ENCODE measurements around the gene TIMM50. TPM values are rescaled to one million over a fixed set of nuclear protein-coding genes. Genes with fewer than 3 reads are reported as not detected.

The TIMM50 gene
- total RNA-seq (10 to 100 TPM; 31.1 to 39.5 TPM), polyA plus RNA-seq (10 to 100 TPM; 20.0 to 61.8 TPM)
- long read RNA-seq, donor 1, transcript TIMM50-201 (11 exons, 1,612 nt), result major isoform, 114 of 122 reads
- long read RNA-seq, donor 1, partial matches to known transcripts, result 1 of 122 reads
- long read RNA-seq, donor 1, other reads (novel, unspliced or antisense), result 6 of 122 reads
- long read RNA-seq, donor 2, transcript TIMM50-201 (11 exons, 1,612 nt), result major isoform, 26 of 30 reads
- long read RNA-seq, donor 2, partial matches to known transcripts, result 0 of 30 reads
- long read RNA-seq, donor 2, other reads (novel, unspliced or antisense), result 0 of 30 reads

DNA sequence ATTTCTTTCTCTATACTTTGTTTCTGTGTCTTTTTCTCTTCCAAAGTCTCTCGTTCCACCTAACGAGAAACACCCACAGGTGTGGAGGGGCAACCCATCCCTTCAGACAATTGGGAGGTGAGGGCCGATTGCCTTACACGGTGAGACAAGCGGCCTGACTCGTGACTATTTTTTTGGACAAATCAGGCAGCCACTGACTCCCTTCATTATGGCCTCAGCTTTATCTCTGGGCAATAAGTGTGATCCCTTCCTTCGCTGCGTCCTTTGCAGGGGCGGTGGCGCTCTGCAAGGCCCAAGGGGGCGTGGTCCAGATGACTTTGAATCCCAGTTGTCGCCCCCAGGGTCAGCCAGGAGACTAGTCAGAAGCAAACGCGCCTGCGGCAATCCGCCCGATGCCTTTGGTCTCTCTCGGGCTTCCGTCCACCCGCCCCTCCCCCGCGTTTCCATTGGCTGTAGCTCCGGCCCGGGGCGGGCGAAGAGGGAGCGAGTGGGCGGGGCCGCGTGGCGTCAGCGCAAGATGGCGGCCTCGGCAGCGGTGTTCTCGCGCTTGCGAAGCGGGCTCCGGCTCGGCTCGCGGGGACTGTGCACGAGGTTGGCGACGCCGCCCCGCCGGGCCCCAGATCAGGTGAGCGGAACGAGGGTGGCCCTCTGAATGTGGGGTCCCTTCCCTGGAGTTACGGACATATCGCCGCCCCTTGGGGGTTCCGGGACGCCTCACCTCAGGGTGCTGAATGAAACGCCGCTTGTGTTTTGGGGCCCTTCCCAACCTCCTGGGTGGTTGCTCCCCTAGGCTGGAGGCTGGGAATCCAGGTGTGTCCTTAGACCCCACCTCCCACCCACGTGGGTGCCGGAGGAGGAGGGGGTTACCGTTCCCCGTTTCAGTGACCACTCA is at the start of gene TIMM50:
TIMM50 (plus strand) TSS at position 502 of the 892 bp plus-strand sequence; CDS start at position 518, 16 bp downstream.
- Histone ChIP-seq H3K4me3 (ENCODE audit: low read length in 2 of 2) (peak within 1 kb of the TSS; percentile 63 to 72), H3K36me3 (ENCODE audit: control insufficient read depth in 1 of 2, insufficient read depth in 2 of 2, low read length in 1 of 2) (peaks cover 0 to 5% of the 10 kb centered on the region in 2 donors), H3K27me3 (ENCODE audit: control insufficient read depth in 1 of 2, insufficient read depth in 2 of 2, low read length in 1 of 2) (no peaks in the 10 kb centered on the region), H3K4me1 (ENCODE audit: control insufficient read depth in 1 of 2, insufficient read depth in 2 of 2, low read length in 2 of 2) (no peaks in the 10 kb centered on the region), H3K27ac (ENCODE audit: low read depth in 1 of 2, low read length in 2 of 2) (peak within 1 kb of the TSS in 1 of 2 donors; percentile 30), H3K9me3 (ENCODE audit: control insufficient read depth, low read length) (no peaks in the 10 kb centered on the region)
- intact Hi-C loops (cut with DNase I), result loop anchor here in 1 of 2 donors (2.0 kb wide), 1 partner anchor 52 kb away; the partner anchor contains the start of gene EID2B
- ATAC-seq (ENCODE audit: low FRiP score) (peak; percentile 98), DNase-seq (peak; percentile 98 to 100)
- WGBS, 2 donors, result 0 to 1% methylated on average over 55 to 62 of the region's 62 CpGs

DNA sequence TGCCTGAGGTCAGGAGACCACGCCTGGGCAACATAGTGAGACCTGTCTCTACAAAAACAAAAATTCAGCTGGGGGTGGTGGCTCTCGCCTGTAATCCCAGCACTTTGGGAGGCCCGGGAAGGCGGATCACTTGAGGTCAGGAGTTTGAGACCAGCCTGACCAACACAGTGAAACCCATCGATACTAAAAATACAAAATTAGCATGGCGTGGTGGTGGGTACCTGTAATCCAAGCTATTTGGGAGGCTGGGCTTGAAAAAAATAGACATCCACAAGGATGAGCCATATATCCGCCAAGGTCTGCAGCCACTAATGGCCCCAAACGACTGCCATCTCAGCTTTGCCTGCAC is 48.0 kb upstream of the TIMM50 start:
- no peak overlapping the region for H3K27ac ChIP-seq (ENCODE audit: low read depth in 1 of 2, low read length in 2 of 2)
- DNase-seq (no peak), ATAC-seq (ENCODE audit: low FRiP score) (no peak)
- 94% methylated on average over 8 of the region's 8 CpGs for WGBS, 2 donors
- intact Hi-C loops (cut with DNase I), result no loop called here
- H3K36me3 ChIP-seq (ENCODE audit: control insufficient read depth in 1 of 2, insufficient read depth in 2 of 2, low read length in 1 of 2), result peaks cover 2 to 6% of the 10 kb centered on the region in 2 donors
- no peaks in the 10 kb centered on the region for H3K9me3 ChIP-seq (ENCODE audit: control insufficient read depth, low read length)
- no peak overlapping the region for H3K4me3 ChIP-seq (ENCODE audit: low read length in 2 of 2)
- no peaks in the 10 kb centered on the region for H3K27me3 ChIP-seq (ENCODE audit: control insufficient read depth in 1 of 2, insufficient read depth in 2 of 2, low read length in 1 of 2)
- peaks cover 0 to 2% of the 10 kb centered on the region in 2 donors for H3K4me1 ChIP-seq (ENCODE audit: control insufficient read depth in 1 of 2, insufficient read depth in 2 of 2, low read length in 2 of 2)

DNA sequence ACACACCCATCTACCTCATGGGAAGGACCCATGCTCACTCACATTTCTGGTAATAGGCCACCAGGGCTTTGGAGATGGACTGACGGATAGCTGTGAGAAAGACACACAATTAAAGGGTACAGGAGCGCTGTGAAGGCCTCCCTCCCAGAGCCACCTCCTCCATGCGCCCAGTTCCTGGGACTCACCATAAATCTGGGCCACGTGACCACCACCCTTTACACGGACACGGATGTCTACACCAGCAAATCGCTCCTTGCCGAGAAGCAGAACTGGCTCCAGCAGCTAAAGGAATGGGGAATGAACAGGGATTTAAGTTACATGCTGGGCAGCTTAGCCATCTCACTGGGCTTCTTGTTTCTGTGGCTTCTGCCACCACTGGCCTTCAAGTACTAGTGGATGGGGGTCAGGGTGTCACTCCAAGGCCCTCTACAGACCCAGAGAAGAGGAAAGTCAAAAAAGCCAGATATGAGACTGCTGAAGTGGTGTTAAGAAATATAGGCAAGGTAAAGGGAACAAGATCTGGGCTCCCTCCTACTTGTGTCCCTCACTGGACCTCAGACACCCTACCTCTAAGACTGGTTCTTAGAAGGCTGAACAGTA is 47.1 kb upstream of the TIMM50 start:
- no peak overlapping the region for H3K4me3 ChIP-seq (ENCODE audit: low read length in 2 of 2)
- ATAC-seq (ENCODE audit: low FRiP score), result no peak
- peaks cover 2 to 6% of the 10 kb centered on the region in 2 donors for H3K36me3 ChIP-seq (ENCODE audit: control insufficient read depth in 1 of 2, insufficient read depth in 2 of 2, low read length in 1 of 2)
- no peak overlapping the region for H3K27ac ChIP-seq (ENCODE audit: low read depth in 1 of 2, low read length in 2 of 2)
- peaks cover 0 to 2% of the 10 kb centered on the region in 2 donors for H3K4me1 ChIP-seq (ENCODE audit: control insufficient read depth in 1 of 2, insufficient read depth in 2 of 2, low read length in 2 of 2)
- H3K27me3 ChIP-seq (ENCODE audit: control insufficient read depth in 1 of 2, insufficient read depth in 2 of 2, low read length in 1 of 2), result no peaks in the 10 kb centered on the region
- DNase-seq, result no peak
- H3K9me3 ChIP-seq (ENCODE audit: control insufficient read depth, low read length), result no peaks in the 10 kb centered on the region
- 94% methylated on average over 8 of the region's 8 CpGs for WGBS, 2 donors
- intact Hi-C loops (cut with DNase I), result no loop called here

DNA sequence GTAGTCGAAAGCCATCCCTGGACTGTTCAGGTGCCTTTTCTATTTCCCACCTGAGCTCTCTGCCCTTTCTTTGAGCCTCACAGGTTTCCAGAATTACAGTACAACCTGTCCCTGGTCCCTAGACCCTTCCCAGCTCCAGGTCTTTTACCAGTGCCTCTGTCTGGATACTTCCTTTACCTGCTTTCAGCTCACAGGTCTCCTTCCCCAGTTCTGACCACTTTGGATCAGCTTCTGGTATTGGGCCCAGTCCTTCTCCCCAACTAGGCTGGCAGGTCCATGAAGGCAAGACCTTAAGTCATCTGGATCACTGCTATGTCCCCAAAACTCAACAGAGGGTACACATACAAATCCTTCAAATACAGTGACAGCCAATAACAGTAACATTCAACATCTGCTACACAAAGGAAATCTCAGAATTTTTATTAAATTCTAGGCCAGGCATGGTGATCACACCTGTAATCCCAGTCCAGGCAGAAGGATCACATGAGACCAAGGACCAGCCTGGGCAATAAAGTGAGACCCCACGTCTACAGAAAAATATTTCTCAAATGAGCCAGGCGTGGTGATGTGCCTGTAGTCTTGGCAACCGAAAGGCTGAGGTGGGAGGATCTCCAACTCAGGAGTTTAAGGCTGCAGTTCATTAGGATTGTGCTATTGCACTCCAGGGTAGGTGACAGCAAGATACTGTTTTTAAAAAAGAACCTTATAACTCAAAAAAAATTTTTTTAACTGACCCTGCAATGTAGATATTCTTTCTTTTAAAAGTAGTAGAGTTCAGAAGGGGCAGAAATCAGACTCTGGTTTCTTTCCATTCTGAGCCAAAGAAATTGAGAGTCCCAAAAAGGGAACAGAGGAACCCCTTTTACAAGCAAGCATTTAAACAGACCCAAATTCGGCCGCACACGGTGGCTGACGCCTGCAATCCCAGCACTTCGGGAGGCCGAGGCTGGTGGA is 46.2 kb upstream of the TIMM50 start:
- no peaks in the 10 kb centered on the region for H3K9me3 ChIP-seq (ENCODE audit: control insufficient read depth, low read length)
- ATAC-seq (ENCODE audit: low FRiP score) (no peak), DNase-seq (no peak)
- H3K27me3 ChIP-seq (ENCODE audit: control insufficient read depth in 1 of 2, insufficient read depth in 2 of 2, low read length in 1 of 2), result no peaks in the 10 kb centered on the region
- intact Hi-C loops (cut with DNase I), result loop anchor here in 1 of 2 donors (5.0 kb wide), 2 partner anchors 42 to 98 kb away; partner anchors contain the start of genes EID2B, MED29 and PAF1
- no peak overlapping the region for H3K27ac ChIP-seq (ENCODE audit: low read depth in 1 of 2, low read length in 2 of 2)
- H3K4me3 ChIP-seq (ENCODE audit: low read length in 2 of 2), result no peak overlapping the region
- peaks cover 2 to 6% of the 10 kb centered on the region in 2 donors for H3K36me3 ChIP-seq (ENCODE audit: control insufficient read depth in 1 of 2, insufficient read depth in 2 of 2, low read length in 1 of 2)
- WGBS, 2 donors, result 57 to 59% methylated on average over 10 of the region's 10 CpGs
- H3K4me1 ChIP-seq (ENCODE audit: control insufficient read depth in 1 of 2, insufficient read depth in 2 of 2, low read length in 2 of 2), result peaks cover 0 to 2% of the 10 kb centered on the region in 2 donors

DNA sequence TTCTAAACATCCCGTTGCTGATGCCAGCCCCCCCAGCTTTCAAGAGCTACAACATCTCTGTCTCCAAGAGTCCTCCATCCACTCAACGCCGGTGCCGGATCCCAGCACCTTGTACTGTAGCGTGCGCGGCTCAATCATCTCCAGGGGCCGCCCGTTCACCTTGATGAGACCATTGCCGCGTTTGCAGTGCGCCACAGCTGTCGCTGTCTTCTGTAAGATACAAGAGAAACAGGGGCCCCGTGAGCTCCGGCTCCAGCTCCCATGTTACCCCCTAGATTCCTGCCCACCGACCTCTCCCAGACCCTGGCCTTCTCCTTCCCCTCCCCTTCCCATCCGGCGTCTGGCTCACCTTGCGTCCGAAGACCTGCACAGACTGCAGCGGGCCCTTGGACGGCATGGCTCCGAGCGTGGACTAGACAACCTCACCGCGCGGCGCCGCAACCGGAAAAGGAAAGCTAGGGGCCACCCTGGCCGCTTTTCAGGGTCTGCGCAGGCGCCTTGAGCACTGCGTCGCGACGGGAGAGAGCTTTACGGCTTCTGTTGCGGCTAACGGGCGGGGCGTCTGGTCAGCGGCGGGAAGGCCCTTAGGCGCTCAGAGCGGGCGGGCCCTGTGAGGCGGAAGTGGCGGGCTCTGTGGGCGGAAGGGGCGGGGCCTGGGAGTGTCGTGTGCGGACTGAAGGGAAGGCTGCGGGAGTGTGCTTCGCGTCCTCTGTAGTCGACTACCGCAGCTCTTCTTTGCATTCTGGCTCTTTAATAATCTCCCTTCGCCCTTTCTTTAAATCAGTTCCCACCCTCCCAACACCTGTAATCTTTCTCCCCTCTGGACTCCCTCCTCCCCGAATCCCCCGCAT is 44.9 kb upstream of the TIMM50 start, which contains the start of gene RPS16:
RPS16 (minus strand) TSS at position 451 of the 851 bp plus-strand sequence; CDS start at position 397, 54 bp downstream.
- Histone ChIP-seq H3K4me1 (ENCODE audit: control insufficient read depth in 1 of 2, insufficient read depth in 2 of 2, low read length in 2 of 2) (peaks cover 0 to 2% of the 10 kb centered on the region in 2 donors), H3K27me3 (ENCODE audit: control insufficient read depth in 1 of 2, insufficient read depth in 2 of 2, low read length in 1 of 2) (no peaks in the 10 kb centered on the region), H3K36me3 (ENCODE audit: control insufficient read depth in 1 of 2, insufficient read depth in 2 of 2, low read length in 1 of 2) (peaks cover 2 to 6% of the 10 kb centered on the region in 2 donors), H3K4me3 (ENCODE audit: low read length in 2 of 2) (peak within 1 kb of the TSS; percentile 31 to 61), H3K9me3 (ENCODE audit: control insufficient read depth, low read length) (no peaks in the 10 kb centered on the region), H3K27ac (ENCODE audit: low read depth in 1 of 2, low read length in 2 of 2) (peak within 1 kb of the TSS in 1 of 2 donors; percentile 49)
- peak; percentile 99 to 100 for DNase-seq
- whole genome bisulfite sequencing, 2 donors, result 0% methylated on average over 60 to 61 of the region's 61 CpGs
- intact Hi-C loops (cut with DNase I), result loop anchor here (1.0 to 5.0 kb wide), 3 partner anchors 23 to 97 kb away; partner anchors contain the start of genes EID2B (in 1 of the 2), MED29 (in 1 of the 2), PAF1 (in 1 of the 2) and PLEKHG2 (in 1 of the 2)
- peak; percentile 99 for ATAC-seq (ENCODE audit: low FRiP score)

DNA sequence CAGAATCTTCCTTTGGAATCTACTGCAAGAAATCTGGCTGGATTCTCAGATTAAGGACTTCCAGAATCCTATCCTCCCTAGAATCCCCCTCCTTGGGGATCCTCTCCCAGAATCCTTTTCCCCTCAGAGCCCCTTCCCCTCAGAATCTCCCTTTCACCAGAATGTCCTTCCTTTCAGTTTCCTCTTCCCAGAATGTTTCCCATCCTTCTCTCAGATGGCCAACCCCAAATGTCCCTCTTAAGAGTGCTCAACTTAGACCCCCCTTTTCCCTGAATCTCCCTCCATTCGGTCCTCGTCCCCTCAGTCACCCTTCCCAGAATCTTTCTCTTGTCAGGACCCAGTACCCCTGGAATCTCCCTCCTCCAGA is 44.3 kb upstream of the TIMM50 start:
- no peaks in the 10 kb centered on the region for H3K9me3 ChIP-seq (ENCODE audit: control insufficient read depth, low read length)
- H3K36me3 ChIP-seq (ENCODE audit: control insufficient read depth in 1 of 2, insufficient read depth in 2 of 2, low read length in 1 of 2), result peaks cover 2 to 6% of the 10 kb centered on the region in 2 donors
- intact Hi-C loops (cut with DNase I), result loop anchor here (1.0 to 5.0 kb wide), 3 partner anchors 24 to 96 kb away; partner anchors contain the start of genes EID2B (in 1 of the 2), MED29 (in 1 of the 2), PAF1 (in 1 of the 2) and PLEKHG2 (in 1 of the 2)
- H3K4me1 ChIP-seq (ENCODE audit: control insufficient read depth in 1 of 2, insufficient read depth in 2 of 2, low read length in 2 of 2), result peaks cover 0 to 2% of the 10 kb centered on the region in 2 donors
- 0 to 1% methylated on average over 2 of the region's 2 CpGs for WGBS, 2 donors
- H3K27me3 ChIP-seq (ENCODE audit: control insufficient read depth in 1 of 2, insufficient read depth in 2 of 2, low read length in 1 of 2), result no peaks in the 10 kb centered on the region
- ATAC-seq (ENCODE audit: low FRiP score) (no peak), DNase-seq (no peak)
- peak overlapping the region in 1 of 2 donors; percentile 27 for H3K4me3 ChIP-seq (ENCODE audit: low read length in 2 of 2)
- no peak overlapping the region for H3K27ac ChIP-seq (ENCODE audit: low read depth in 1 of 2, low read length in 2 of 2)

Data from aorta (tissue), 5 donors.